Measurements from ENCODE around the gene MT1X. TPM values are rescaled to one million over a fixed set of nuclear protein-coding genes. Genes with fewer than 3 reads are reported as not detected.

The MT1X gene
- 32.3 and 66.0 TPM in 2 replicates for total RNA-seq

DNA sequence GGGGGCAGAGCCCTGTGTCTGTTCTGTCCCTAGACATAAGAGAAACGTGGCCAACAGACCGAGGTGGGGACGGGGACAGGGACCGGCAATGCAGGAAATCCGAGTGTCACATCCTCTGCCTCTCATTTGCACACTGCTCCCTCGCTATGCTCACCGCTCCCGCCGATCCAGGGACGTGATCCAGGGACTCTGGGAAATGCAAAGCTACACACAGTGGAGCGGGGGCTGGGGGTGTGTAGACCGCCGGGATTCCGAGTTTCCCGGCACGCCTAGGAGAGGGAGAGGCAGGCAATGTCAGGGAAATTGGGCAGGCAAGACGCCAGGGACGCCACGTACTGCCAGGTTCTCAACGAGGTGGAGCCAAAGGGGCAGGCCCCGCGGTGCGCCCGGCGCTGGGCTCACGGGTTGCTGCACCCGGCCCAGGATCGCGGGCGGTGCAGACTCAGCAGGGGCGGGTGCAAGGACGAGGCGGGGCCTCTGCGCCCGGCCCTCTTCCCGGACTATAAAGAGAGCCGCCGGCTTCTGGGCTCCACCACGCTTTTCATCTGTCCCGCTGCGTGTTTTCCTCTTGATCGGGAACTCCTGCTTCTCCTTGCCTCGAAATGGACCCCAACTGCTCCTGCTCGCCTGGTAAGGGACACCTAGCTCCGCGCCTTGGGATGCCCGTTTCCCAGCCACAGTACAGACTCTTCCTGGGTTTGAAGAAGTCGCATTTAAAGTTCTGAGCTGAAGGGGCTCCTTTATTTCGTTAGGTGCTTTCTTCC is at the start of gene MT1X:
Gene MT1X, plus strand, starts transcription at position 532 of the 764 bp plus-strand sequence. Its CDS starts 71 bp downstream, at position 603.

DNA sequence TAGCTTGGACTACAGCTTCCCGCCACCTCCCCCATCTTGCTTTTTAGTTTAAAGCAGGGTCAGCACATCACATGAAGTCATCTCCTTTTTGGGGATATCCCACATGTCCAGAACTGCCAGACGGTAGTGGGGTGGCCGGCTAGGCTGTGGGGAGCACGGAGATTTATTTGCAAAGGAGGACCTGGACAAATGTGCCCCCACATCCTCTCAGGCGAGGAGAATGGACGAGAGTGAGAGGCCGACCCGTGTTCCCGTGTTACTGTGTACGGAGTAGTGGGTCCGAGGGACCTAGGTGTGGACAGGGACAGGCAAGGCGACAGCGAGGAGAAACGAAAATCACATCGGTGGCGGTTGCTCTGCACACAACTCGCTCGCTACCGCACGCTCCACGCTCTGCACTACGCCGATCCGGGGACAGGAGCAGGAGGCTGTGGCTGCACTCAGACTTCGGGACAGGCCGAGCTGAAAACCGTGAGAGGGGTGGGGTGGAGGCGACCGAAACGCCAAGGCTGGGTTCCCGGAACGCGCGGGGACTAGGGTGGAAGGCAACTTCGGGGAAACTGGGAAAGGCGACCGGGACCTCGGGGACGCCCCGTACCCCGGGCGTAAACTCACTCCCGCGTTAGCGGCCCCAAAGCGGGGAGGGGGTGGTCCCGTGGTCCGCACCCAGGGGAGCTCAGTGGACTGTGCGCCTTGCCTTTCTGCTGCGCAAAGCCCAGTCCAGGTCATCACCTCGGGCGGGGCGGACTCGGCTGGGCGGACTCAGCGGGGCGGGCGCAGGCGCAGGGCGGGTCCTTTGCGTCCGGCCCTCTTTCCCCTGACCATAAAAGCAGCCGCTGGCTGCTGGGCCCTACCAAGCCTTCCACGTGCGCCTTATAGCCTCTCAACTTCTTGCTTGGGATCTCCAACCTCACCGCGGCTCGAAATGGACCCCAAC is 44.2 kb upstream of the MT1X start, which contains the start of gene MT1A:
Gene MT1A, plus strand, starts transcription at position 853 of the 937 bp plus-strand sequence. Its CDS starts 73 bp downstream, at position 926.

DNA sequence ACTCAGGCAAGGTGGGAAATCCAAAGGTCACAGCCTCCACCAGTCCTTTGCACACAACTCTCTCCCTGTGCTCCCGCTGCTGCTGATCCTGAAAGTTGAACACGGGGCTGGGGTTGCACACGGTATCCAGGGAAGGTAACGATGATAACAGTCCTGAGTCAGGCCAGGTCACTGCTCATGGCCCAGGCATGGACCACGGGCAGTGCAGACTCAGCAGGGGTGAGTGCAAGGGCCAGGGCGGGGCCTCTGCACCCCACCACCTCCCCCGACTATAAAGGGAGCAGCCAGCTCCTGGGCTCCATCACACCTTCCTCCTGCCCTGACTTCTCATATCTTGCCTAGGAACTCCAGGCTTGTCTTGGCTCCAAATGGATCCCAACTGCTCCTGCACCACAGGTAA is 30.7 kb upstream of the MT1X start, which contains the start of gene MT1B:
Gene MT1B, plus strand, starts transcription at position 301 of the 400 bp plus-strand sequence. Its CDS starts 68 bp downstream, at position 369.

DNA sequence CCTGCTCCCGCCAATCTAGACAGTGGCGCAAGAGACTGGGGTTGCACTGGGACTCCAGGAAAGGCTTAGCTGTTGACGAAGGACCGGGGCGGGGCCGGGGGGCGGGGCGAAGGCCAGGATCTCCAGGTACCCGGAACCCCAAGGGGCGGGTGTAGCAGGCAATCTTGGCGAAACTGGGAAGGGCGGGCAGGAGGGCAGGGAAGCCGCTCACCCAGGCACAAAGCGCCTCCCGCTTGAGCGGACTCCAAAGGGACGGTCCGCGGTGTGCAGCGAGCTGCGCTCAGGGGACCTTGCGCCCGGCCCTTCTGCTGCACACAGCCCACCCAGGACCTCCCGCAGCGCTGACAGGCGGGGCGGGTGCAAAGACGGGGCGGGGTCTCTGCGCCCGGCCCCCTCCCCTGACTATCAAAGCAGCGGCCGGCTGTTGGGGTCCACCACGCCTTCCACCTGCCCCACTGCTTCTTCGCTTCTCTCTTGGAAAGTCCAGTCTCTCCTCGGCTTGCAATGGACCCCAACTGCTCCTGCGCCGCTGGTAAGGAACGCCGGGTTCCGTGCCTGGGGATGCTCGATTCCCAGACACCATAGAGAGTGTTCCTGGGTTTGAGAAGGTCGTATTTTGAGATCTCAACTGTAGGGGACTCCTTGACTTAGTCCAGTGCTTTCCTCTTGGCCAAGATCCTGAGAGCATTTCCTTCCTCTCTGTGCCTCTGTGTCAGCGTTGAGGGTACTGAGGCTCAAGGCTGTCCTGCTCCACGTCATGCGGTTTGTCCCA is 24.5 kb upstream of the MT1X start, which contains the start of gene MT1F:
Gene MT1F, plus strand, starts transcription at position 405 of the 772 bp plus-strand sequence. Its CDS starts 100 bp downstream, at position 505.

DNA sequence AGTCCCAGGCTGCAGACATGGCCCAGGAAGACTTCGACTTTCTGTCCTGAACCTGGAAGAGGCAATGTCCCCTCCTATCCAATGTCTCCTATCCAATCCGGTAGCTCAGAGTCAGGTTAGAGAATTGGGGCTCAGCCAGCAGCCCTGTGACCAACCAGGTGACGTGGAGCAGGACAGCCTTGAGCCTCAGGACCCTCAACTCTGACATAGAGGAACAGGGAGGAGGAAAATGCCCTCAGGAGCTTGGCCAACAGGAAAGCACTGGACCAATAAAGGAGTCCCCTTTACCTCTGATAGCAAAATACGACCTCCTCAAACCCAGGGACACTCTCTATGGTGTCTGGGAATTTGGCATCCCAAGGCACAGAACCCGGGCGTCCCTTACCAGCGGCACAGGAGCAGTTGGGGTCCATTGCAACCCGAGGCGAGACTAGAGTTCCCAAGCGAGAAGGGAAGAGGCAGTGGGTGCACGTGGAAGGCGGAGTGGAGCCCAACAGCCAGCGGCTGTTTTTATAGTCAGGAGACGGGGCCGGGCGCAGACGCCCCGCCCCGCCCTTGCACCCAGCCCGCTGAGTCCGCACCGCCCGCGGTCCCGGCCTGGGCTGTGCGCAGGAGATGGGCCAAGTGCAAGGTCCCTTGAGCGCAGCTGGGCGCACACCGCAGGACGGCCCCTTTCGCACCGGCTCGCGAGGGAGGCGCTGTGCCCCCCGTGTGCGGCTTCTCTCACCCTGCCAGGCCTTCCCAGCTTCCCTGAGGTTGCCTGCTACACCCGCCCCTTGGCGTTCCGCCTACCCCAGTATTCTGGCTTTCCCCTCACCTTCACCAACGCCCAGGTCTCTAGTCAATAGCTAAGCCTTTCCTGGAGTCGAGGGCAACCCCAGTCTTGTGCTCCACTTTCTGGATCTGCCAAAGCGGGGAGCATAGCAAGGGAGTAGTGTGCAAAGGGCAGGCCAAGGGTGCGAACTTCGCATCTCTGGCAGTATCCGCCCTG is 14.4 kb upstream of the MT1X start, which contains the start of gene MT1G:
Gene MT1G, minus strand, starts transcription at position 485 of the 991 bp plus-strand sequence. Its CDS starts 72 bp downstream, at position 413.

DNA sequence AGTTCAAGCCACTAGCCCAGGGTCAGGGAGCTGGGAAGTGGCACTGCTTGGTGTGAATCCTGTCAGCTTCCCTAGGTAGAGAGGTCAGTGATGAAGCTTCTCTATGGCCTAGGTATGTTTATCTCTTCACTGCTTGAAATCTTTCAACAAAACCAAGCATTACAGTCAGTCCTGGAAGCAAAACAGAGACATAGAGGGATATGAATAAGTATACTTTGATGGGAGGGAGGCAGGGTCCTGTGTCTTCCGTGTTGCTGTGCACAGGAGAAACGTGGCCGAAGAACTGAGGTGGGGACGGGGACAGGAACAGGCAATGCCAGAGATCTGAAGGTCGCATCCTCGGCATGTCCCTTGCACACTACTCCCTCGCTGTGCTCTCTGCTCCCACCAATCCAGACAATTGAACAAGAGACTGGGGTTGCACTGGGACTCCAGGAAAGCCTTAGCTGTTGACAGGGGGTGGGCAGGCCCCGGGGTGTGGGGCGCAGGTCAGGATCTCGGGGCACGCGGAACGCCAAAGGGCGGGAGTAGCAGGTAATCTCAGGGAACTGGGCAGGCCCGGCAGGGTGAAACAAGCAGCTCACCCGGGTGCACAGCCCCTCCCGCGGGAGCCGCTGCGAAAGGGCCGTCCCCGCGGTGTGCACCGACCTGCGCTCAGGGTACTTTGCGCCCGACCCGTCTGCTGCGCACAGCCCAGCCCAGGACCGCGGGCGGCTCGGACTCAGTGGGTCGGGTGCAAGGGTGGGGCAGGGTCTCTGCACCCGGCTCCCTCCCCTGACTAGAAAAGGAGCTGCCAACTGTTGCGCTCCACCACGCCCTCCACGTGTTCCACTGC is 13.0 kb upstream of the MT1X start, which contains the start of gene MT1H:
Gene MT1H, plus strand, starts transcription at position 810 of the 835 bp plus-strand sequence. CDS start 71 bp downstream, outside the sequence.

DNA sequence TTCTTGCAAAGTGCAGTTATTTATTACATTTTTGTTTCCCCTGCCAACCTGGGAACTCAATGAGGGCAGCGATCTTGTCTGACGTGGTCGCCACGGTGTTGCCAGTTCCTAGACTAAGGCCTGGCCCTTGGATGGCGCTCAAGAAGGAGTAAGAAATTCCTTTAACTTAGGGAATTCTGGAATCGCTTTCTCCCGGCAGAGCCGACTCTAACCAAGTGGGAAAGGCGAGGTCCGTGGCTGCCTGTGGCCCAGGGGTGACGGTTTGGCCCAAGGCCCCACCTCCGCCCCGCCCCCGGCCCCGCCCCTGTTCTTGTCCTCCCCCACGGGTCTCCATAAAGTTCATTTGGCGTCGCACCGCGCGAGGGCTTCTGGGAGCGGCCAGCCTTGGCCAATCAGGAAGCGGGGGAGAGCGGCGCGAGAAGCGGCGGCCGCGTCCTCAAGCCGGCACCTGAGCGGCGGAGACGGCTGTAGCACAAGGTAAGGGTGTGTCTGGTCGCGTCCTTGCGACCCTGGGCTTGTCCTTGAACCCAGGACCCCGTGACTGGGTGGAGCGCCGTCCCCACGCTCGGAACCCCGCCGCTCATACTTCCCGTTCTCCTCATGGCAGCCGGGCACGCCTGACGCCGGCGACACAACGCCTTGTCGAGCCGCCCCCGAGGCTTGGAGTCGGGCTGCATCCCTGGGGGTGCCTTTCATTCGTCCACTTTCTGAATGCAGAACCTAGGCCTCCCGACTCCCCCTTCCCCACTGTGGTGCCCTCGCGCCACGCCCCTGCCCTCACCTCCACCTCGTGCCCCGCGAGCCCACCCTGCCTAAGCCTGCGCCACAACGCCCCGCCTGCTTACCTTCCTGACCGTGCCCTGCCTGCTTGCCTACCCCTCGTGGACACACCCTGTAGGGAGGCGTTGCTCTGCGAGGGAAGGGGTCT is 47.7 kb downstream of the MT1X start, which contains the start of gene NUP93:
Gene NUP93, plus strand, starts transcription at position 395 of the 928 bp plus-strand sequence. CDS start 18,119 bp downstream, outside the sequence.

Other genes with a start within 250 kb of the MT1X start
- gene NUDT21, start 231.1 kb upstream of the MT1X start, total RNA-seq: 55.3 and 57.7 TPM in 2 replicates
- 34.9 and 48.7 TPM in 2 replicates for gene OGFOD1, start 230.9 kb upstream of the MT1X start, total RNA-seq
- 26.3 and 31.0 TPM in 2 replicates for gene BBS2, start 162.4 kb upstream of the MT1X start, total RNA-seq
- not detected in 2 replicates for gene MT4, start 117.4 kb upstream of the MT1X start, total RNA-seq
- gene MT3, start 92.9 kb upstream of the MT1X start, total RNA-seq: not detected in 2 replicates
- 53.2 and 74.9 TPM in 2 replicates for gene MT2A, start 73.9 kb upstream of the MT1X start, total RNA-seq
- gene MT1E, start 56.7 kb upstream of the MT1X start, total RNA-seq: 76.8 and 81.5 TPM in 2 replicates
- gene MT1M, start 49.8 kb upstream of the MT1X start, total RNA-seq: 0.24 TPM in 1 of 2 replicates, not detected in the other
- gene MT1A, start 43.8 kb upstream of the MT1X start, total RNA-seq: 0.88 TPM in 1 of 2 replicates, not detected in the other
- gene MT1B, start 30.6 kb upstream of the MT1X start, total RNA-seq: not detected in 2 replicates
- 0.29 TPM in 1 of 2 replicates, not detected in the other for gene MT1F, start 24.5 kb upstream of the MT1X start, total RNA-seq
- gene MT1G, start 14.4 kb upstream of the MT1X start, total RNA-seq: 13.4 TPM in 1 of 2 replicates, not detected in the other
- gene MT1H, start 12.7 kb upstream of the MT1X start, total RNA-seq: not detected in 2 replicates
- 20.8 and 30.4 TPM in 2 replicates for gene NUP93, start 47.7 kb downstream of the MT1X start, total RNA-seq
- gene SLC12A3, start 182.7 kb downstream of the MT1X start, total RNA-seq: not detected in 2 replicates
- 124 and 192 TPM in 2 replicates for gene HERPUD1, start 249.7 kb downstream of the MT1X start, total RNA-seq

Measured in cardiac ventricle fibroblast (primary cell).